GM21723 (cell line): ENCODE measurements around the gene ARHGAP12.

Experiments used
- ATAC-seq: cut with Tn5 transposase; IDR thresholded peaks from one replicate; pipeline ENCODE4 v1.9.1; 2021; ENCODE audit warnings: mild to moderate bottlenecking, moderate library complexity; ENCODE audit not compliant: unreplicated experiment

ARHGAP12 gene

GRCh38 chr10:31883397-31883796 lies 45.2 kb downstream of the ARHGAP12 start:
- ATAC-seq = no peak

- no peak for ATAC-seq
Observed at GRCh38 chr10:31878486-31878885, 50.1 kb downstream of the ARHGAP12 start.

- ATAC-seq = no peak
Observed at GRCh38 chr10:31876652-31877352, 51.8 kb downstream of the ARHGAP12 start.

- ATAC-seq = no peak
Observed at GRCh38 chr10:31875608-31876007, 53.0 kb downstream of the ARHGAP12 start.

- no peak for ATAC-seq
Observed at GRCh38 chr10:31873724-31874123, 54.9 kb downstream of the ARHGAP12 start.

- no peak for ATAC-seq
Observed at GRCh38 chr10:31871266-31872065, 57.2 kb downstream of the ARHGAP12 start.

- no peak for ATAC-seq
Observed at GRCh38 chr10:31867646-31868045, 61.0 kb downstream of the ARHGAP12 start.

- no peak for ATAC-seq
Observed at GRCh38 chr10:31866118-31866670, 62.4 kb downstream of the ARHGAP12 start.

- ATAC-seq = no peak
Observed at GRCh38 chr10:31864834-31865518, 63.7 kb downstream of the ARHGAP12 start.

GRCh38 chr10:31855033-31855432 lies 73.6 kb downstream of the ARHGAP12 start:
- ATAC-seq = no peak

- no peak for ATAC-seq
Observed at GRCh38 chr10:31853629-31854028, 75.0 kb downstream of the ARHGAP12 start.

GRCh38 chr10:31851216-31851615 lies 77.4 kb downstream of the ARHGAP12 start:
- ATAC-seq = no peak

GRCh38 chr10:31847515-31847914 lies 81.1 kb downstream of the ARHGAP12 start:
- ATAC-seq = no peak

GRCh38 chr10:31838709-31839108 lies 89.9 kb downstream of the ARHGAP12 start:
- no peak for ATAC-seq

- ATAC-seq = no peak
Observed at GRCh38 chr10:31838065-31838464, 90.6 kb downstream of the ARHGAP12 start.

GRCh38 chr10:31836569-31837406 lies 91.8 kb downstream of the ARHGAP12 start:
- peak; percentile 67 for ATAC-seq

- ATAC-seq = no peak
Observed at GRCh38 chr10:31833753-31834152, 94.9 kb downstream of the ARHGAP12 start.

GRCh38 chr10:31832261-31832660 lies 96.4 kb downstream of the ARHGAP12 start:
- no peak for ATAC-seq

- no peak for ATAC-seq
Observed at GRCh38 chr10:31830887-31831286, 97.7 kb downstream of the ARHGAP12 start.

- ATAC-seq = no peak
Observed at GRCh38 chr10:31829776-31830175, 98.9 kb downstream of the ARHGAP12 start.
